SIG-M5 (cell line): ENCODE results near the gene CDC14A.
A peak's percentile ranks its signal among the peaks of the same experiment; 100 is the strongest.

ENCODE experiments used
- DNase-seq: peaks from one replicate; lab custom pipeline; 2025; lab: John Stamatoyannopoulos, UW

Gene CDC14A

DNA sequence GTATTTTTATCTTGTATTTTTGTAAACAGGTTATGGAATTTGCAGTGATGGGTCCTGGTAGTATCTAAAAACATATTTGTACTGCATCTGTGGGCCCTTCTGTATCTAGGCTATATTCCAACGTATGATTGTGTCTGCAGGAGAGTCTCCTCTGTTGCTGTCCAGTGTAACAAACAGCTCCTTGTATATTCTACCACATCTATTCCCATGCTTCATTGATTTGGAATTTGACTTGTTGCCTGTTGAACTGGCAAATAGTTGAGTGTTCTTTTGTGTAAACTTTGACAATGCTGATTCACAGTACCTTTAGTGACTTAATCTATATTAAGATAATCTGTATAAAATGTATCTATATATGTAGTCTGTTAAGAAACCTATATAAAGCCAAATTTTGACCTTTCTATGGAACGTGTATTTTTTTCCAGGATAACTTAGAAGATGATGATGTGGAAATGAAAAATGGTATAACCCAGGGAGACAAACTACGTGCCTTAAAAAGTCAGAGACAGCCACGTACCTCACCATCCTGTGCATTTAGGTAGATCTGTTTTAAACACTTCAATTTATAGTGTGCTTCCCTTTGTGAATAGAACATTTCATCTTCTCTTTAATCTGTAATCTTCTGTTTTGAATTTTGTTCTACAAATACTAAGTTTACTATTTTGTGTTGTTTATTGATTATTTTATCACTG, 142.2 kb downstream of the CDC14A start:
- no peak for DNase-seq

DNA sequence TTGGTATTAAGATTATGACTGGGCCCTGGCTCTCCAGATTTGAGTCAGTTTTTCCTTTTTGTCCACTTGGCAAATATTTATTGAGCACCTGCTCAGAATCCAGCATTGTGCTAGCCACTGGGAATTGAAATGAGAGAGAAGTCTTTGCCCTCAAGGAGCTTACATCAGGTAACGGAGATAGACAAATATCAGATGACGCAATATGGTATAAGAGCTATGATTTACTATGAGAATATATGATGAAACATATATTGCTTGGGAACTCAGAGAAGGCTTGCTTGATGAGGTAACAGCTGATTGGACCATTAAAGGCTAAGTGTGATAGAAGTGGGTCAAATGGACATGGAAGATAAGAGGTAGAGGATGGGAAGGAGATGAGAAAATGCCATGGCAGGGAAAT, 144.6 kb downstream of the CDC14A start:
- DNase-seq = no peak

DNA sequence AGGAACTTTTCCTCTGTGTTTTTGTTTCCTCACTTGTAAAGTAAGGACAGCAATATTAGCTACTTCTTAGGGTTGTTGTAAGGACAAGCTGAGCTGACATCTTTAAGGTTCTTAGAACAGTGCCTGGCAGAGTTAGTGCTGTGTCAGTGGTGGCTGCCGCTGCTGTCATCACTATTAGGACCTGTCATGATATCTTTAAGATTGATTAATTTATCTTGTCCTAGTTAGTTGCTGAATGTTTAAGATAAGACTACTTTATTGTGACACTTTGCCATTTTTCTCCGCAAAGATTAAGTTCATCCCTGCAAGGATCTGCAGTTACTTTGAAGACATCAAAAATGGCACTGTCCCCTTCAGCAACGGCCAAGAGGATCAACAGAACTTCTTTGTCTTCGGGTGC, 145.5 kb downstream of the CDC14A start:
- DNase-seq = no peak

DNA sequence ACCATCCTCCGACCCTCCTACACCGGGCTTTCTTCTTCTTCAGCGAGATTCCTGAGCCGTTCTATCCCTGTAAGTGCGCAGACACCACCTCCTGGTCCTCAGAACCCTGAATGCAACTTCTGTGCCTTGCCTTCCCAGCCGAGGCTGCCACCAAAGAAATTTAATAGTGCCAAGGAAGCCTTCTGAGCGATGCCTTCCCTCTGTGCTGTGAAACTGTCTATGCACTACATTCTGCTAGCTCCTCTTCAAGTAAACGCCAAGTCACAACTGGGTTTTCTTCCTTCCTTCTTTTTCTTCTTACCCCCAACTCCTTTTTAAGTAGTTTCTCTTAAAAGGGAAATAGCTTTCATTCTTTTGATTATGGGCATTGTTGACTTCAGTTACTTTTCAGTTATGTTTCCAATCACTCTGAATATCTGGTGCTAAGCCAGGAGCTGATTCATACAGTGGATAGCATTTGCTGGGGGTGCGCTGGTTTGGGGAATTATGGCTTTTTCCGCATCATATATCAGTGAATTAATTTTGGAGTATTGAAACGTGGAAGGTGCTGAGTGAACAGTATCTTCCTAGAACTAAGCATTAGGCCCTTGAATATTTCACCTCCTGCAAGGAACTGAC, 147.0 kb downstream of the CDC14A start:
- no peak for DNase-seq

DNA sequence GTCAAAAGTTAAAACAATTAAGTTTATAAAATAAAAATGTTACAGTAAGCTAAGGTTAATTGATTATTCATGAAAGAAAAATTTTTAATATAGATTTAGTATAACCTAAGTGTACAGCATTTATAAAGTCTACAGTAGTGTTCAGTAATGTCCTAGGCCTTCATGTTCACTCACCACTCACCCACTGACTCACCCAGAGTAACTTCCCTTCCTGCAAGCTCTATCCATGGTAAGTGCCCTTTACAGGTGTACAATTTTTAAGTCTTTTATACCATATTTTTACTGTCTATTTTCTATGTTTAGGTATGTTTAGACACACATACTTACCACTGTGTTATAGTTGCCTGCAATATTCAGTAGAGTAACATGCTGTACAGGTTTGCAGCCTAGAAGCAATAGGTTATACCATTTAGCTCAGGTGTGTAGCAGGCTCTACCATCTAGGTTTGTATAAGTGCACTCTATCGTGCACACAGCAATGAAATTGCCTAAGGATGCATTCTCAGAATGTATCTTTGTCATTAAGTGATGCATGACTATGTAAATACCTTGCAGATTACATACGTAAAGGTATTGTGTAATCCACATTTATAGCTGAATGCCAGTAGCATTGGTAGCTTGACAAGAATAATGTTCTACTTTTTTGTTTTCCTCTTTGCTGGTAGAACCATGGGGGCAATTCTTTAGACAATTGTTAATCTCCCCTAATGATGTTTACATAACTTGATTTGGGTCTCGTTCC, 149.9 kb downstream of the CDC14A start:
- DNase-seq = no peak

DNA sequence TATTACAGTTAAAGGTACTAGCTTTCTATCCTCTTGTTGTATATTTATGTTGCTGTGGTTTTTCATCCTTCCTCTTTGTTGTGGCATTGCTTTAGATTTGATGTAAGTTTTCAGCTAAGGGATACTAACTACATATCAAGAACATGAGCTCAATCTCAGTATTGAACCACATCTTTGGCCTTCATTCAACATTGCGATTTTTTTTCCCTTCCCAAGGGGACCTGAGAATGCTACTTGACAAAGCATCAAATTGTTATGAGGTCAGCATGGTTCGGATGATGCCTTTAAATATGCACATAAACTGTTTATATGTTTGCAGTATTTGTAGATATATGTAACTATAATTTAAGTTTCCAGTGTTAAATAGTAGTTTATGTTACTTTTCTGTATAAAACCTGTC, 153.9 kb downstream of the CDC14A start:
- no peak for DNase-seq

DNA sequence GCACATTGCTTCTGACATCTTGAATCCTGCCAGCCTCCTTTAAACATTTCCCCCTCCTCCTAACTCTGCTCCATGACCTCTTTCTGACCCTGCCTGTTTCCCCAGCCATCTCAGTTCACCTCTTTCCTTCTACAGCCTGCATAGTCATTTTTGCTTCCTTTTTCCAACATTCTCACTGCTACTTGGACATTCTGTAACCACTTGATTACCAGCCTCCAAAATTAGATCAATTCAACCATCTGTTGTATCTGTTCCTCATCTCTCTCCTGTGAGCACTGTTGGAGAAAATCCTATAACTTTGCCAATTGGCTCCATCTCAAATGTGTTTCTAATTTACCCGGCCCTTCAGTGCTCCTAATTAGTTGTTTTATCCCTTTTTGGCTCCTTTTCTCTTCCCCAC, 158.1 kb downstream of the CDC14A start:
- no peak for DNase-seq

DNA sequence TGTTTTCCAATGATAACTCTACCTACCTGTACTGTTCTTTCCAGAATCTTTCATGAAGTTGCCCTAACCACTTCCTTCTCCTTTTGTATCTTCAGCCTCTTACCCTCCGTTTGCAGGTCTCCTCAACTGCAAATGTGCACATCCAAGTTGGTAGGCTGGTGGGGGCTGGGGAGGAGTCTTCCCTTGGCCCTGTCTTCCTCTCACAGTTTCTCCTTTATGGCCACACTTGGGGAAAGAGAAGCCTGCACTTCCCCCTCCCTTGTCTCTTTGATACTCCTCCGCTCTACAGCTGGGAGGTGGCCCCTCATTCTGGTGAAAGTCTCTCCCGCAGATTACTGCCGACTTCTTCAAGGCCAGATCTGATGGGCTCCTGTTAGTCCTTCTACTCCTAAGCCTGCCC, 158.8 kb downstream of the CDC14A start:
- DNase-seq = peak; percentile 34

DNA sequence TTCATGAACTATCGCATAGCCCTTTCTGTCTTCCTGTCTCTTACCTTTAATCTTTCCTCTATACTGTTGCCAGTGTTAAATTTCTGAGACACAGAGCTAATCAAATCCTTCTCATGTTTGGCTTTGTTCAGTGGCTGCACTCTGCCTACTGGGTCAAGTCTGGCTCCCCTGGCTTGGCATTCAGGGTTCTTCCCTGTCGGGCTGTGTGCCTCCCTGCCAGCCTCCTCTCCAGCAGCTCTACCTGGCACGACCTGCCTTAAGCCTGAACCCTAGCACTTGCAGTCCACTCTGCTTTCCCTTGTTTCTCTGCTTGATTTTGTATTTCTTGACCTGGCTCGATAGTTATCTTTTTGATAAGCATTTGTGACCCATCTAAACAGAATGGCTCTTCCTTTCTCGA, 159.5 kb downstream of the CDC14A start:
- DNase-seq = no peak

DNA sequence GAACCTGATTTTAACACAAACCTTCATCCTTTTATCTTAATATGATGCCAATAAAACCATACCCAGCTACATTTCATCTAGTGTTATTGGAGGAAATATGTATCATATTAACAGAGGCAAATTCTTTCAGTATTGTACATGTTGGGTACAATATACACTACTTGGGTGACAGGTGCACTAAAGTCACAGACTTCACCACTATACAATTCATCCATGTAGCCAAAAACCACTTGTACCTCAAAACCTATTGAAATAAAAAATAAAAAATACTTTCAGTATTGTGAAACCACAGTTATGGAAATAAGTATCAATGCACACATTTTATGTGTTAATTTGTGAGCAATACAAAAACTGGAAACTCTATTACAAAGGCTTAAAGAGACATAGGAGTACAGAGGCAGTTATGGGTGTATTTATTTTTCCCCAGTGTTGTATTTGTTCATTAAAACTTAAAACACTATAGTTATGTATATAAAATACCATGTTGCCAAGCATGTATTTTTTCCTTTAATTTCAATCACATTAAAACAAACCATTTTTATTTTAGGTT, 160.6 kb downstream of the CDC14A start:
- DNase-seq = no peak

DNA sequence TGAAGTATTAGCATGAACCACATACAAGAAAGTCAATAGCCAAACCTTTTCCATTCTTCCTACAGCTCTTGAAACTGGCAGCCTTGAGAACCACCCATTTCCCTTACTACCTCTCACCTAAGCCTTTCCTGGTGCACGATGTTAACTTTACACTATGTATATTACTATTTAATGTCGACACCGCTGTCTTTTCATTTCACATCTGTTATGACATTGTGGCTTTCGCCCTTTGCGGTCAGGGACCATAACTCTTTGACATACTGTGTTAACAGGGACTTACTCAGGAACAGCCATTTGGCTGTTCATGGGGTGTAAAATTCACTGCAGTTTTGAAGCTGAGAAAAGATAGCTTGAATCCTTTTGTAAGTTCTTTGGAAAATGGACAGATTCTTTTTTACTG, 164.6 kb downstream of the CDC14A start:
- no peak for DNase-seq

DNA sequence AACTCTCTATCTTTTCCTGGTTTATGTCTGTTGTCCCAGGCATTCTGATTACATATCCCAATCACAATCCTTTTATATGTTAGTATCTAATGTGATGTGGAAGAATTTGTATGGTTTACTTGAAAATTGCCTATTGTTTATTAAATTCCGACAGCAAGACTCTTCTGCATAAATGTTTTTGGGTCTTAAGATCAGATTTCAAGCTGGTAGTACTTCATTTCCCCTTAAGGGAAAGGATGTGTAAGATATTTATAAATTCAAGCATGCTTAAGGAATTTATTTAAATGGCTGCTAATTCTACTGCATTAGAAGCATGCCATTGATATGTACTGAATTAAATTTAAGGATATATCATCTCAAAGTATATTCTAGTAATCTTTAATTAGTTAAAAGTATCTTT, 165.2 kb downstream of the CDC14A start:
- DNase-seq = no peak

DNA sequence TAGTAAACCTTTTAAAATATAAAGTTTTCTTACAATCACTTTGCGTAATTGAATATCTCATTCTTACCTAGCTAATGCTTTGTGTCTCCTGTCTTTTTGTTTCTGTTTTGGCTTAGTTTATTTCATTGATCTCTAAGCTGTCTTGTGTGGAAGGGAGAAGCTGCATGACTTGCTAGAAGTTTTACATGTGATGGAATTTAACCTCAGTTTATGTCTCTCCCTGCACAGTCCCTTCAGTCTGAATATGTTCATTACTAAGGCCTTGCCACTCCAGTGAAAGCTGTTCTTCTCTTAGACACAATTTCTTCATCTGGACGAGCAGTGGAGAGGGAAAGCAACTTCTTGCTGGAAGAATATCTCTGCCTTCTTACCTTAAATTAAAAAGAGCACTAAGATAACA, 165.7 kb downstream of the CDC14A start:
- no peak for DNase-seq

DNA sequence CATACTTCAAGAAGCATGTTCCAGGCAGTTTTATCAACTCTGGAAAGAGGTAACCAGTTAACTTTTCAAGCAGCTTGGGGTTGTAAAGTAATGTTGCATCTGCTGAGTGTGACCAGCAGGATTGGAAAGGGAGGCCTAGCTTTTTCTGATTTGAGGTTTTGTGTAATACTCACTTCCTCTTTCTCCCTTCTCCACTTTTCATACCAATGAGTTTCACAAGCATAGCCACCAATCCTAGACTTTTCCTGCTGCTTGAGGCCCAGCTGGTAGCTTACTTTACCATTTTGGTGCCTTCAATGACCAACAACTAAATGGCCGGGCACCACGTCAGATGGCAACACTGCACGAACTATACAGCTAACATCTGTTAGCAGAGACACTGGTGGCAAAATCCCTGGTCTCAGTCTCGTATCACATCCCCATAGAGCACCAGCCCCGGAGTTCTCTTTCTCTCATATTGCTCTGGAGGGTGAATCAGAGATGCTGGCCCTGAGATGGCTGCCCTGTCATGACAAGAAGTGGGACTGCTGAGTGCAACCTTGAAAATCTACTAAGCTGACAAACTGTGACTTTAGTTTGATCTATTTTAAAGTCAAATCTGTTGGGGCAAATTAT, 170.8 kb downstream of the CDC14A start:
- peak; percentile 49 for DNase-seq

DNA sequence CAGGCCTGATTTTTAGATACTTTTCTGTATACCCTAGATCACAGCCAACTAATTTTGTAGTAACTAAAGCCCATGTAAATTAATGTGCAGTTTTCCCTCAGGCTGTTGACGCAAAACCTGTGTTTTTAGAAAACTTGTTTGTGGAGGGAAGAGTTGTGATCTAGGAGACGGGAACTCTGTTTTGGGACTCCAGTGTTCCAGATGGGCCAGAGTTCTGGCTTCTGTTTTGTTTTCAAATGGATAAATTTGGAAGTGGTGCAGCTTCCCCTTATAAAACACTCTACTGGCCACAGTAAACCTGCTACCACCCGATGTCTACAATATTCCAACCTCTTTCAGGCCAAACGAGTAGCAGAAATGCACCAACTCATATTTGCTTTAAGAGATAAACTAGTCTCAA, 172.0 kb downstream of the CDC14A start:
- no peak for DNase-seq

DNA sequence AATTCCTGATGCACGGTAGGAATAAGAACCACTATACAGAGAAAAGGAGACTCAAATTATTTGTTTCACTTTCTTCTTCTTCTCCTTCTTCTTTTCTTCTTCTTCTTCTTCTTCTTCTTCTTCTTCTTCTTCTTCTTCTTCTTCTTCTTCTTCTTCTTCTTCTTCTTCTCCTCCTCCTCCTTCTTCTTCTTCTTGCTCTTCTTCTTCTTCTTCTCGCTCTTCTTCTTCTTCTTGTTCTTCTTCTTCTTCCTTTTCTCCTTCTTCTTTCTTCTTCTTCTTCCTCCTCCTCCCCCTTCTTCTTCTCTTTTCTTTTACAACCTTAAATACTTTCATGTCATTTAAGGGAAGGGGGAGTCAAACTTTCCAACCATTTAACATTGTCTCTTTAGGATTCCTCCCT, 174.6 kb downstream of the CDC14A start:
- no peak for DNase-seq

DNA sequence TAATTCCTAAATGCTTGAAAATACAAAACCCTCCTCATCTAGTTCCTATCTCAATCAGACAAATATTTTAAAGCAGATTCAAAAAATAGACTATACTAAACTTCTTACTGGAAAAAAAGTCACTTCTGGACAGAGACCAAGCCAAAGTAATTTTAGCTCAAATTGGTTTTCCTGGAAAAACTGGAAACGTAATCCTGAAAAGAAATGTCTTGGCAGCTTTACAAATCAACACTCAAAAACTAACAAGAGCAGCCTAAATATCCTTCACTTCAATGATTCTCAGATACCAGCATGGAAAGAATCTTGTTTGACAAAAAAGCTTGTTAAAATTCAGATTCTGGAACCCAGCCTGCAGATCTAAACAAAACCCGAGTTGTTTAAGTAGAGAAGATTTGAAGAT, 176.6 kb downstream of the CDC14A start:
- DNase-seq = no peak

DNA sequence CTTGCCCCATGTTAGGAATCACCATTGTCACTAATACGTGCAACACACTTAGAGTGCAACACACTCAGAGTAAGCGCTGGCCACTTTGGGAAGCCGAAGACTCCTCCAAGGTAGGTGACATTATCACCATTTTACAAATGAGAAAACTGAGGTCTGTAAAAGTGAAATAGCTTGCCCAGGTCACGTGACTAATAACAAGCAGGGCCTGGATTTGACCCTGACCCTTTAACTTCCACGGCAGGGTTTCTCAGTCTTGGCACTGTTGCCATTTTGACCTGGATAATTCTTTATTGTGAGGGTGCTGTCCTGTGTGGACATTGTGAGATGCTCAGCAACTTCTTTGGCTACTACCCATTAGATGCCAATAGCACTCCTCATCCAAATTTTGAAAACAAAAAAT, 177.8 kb downstream of the CDC14A start:
- no peak for DNase-seq

DNA sequence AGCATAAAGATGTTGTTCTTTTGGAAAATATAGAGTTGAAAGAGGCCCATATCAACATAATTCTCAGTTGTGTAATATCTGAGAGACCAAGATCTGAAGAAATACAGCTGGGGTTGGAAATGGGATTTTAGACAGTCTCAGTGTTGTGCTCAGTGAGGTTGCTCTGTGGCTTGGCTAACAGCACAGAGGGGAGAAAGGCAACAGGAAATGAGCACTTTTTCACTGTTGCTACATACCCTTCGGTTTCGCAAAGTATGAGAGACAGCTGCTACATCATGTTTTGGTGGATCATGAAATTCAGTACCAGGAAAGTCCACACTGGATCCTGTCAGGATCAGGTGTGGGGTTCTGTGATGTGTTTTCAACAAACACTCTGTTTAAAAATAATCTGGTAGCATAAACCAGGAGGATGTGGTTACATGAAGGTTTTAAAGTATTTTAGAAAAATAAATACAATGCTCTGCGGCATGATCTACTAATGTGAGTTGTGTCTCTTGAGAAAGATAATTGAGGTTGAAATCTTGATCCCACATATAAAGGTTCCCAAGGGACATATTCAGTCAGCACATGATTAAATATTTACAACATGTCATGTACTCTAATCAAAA, 178.7 kb downstream of the CDC14A start:
- peak; percentile 82 for DNase-seq

DNA sequence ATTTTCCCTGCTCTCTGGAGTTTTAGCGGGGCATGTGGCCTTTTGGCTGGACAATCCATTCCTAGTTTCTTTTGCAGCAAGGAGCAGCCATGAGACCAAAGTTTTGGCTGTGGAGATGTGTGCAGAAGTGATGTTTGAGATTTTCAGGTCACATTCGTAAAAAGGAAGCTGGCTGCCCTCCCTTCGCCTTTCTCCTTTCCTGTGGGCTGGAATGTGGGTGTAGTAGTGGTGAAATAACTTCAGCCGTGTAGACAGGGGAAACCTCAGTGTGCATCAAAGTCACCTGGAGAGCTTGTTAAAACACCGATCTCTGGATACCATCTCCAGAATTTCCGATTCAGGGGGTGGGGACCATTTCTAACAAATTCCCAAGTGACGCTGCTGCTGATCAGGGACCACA, 180.3 kb downstream of the CDC14A start:
- DNase-seq = no peak

DNA sequence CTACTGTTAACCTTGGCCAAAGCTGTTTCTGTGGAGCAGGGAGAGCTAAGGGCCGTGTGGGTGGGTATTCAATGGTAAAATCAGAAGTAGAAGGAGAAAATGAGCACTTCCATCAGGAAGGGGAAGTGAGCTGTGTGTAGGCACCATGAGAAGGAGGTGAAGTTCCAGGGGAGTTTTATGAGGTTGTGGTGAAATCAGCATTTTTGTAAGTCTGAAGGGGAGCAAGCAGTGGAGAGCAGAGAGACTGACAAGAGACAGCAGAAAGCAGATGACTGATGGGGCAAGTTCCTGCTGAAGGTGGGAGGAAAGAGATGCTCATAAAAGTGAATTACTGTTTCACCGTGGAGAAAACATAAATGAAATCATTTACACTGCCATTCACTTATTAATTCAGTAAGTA, 183.0 kb downstream of the CDC14A start:
- DNase-seq = peak; percentile 45

DNA sequence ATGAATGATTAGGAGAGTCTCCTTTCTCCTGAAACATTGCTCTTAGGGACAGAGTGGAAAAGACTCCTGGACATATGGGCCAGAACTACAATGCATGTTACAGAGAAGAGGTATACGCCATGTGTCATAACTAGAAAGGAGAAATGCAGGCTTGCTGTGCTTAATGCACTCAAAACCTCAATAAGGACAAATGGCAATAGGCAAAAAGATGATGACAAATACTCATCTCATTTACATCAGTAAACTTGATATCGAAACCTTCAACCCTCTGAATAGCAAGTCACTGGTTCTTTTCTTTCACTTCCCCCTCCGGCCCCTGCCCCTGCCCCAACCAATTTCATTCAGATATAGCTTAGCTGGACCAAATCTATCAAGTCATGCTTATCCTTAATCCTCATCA, 183.7 kb downstream of the CDC14A start:
- DNase-seq = no peak
